ENCODE results near the gene PTCD1.
A peak's percentile ranks its signal among the peaks of the same experiment; 100 is the strongest.

Gene PTCD1, protein sequence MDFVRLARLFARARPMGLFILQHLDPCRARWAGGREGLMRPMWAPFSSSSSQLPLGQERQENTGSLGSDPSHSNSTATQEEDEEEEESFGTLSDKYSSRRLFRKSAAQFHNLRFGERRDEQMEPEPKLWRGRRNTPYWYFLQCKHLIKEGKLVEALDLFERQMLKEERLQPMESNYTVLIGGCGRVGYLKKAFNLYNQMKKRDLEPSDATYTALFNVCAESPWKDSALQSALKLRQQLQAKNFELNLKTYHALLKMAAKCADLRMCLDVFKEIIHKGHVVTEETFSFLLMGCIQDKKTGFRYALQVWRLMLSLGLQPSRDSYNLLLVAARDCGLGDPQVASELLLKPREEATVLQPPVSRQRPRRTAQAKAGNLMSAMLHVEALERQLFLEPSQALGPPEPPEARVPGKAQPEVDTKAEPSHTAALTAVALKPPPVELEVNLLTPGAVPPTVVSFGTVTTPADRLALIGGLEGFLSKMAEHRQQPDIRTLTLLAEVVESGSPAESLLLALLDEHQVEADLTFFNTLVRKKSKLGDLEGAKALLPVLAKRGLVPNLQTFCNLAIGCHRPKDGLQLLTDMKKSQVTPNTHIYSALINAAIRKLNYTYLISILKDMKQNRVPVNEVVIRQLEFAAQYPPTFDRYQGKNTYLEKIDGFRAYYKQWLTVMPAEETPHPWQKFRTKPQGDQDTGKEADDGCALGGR

DNA sequence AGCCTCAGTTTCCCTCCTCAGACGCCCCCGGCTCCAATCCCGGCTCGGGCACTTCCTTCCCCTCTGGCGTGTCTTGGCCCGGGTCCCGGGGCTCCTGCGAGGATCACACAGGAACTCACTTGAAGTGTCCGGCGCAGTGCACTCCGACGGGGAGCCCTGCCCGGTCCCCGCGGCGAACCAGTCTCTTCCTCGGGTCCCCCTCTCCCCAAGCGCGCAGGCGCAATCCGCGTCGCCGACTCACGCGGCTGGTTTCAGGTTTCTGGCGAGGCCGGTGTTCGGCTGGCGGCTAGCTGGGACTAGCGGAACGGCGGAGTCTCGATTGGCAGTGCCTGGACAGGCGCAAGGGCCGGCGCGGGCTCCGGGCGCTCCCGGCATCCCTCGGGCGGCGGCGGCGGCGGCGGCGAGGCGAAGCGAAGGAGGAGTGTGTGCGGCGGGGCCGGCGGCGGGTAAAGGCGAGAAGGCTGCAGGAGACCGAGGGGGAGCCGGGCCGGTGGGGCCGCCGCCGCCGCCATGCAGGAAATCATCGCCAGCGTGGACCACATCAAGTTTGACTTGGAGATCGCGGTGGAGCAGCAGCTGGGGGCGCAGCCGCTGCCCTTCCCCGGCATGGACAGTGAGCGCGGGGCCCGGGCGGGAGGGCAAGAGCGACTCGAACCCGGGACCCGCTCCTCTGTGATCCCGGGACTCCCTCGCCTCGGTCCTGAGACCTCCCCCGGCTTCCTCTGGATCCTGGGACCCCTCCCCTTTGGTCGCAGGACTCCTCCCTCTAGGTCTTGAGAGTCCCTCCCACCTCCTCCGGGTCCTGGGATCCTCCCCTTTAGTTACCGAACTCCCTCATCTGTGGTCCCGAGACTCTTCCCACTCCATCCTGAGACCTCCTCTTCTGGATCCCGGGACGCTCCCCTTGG, at the start of gene PTCD1, which contains the start of gene CPSF4:
PTCD1 (minus strand) TSS at position 226 of the 908 bp plus-strand sequence. CDS start 3,556 bp downstream, outside the sequence.
CPSF4 (plus strand) TSS at position 371 of the 908 bp plus-strand sequence; CDS start at position 511, 140 bp downstream.
- DNase-seq: peak; percentile 92 to 95

DNA sequence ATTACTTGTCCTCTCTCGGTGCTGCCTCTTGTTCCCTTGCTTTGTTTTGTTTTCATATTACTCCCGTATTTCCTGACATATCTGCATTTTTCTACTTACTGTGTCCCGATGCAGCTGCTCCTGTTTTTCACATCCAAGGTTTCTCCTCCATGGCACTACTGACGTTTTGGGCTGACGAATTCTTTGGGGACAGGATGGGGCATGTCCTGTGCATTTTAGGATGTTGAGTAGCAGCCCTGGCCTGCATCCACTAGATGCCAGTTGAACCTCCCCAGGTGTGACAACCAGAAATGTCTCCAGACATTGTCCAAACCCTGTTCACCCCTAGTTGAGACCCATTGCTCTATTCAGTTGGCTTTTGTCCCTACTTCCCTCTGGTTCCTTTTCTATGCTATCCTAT, 46.5 kb upstream of the PTCD1 start:
- DNase-seq: no peak

GRCh38 chr7:99478464-99479440, 40.2 kb upstream of the PTCD1 start:
- no peak for DNase-seq

- DNase-seq: no peak
Measured at GRCh38 chr7:99476107-99476506, 37.5 kb upstream of the PTCD1 start.

GRCh38 chr7:99473315-99473596, 34.7 kb upstream of the PTCD1 start:
- DNase-seq: no peak

DNA sequence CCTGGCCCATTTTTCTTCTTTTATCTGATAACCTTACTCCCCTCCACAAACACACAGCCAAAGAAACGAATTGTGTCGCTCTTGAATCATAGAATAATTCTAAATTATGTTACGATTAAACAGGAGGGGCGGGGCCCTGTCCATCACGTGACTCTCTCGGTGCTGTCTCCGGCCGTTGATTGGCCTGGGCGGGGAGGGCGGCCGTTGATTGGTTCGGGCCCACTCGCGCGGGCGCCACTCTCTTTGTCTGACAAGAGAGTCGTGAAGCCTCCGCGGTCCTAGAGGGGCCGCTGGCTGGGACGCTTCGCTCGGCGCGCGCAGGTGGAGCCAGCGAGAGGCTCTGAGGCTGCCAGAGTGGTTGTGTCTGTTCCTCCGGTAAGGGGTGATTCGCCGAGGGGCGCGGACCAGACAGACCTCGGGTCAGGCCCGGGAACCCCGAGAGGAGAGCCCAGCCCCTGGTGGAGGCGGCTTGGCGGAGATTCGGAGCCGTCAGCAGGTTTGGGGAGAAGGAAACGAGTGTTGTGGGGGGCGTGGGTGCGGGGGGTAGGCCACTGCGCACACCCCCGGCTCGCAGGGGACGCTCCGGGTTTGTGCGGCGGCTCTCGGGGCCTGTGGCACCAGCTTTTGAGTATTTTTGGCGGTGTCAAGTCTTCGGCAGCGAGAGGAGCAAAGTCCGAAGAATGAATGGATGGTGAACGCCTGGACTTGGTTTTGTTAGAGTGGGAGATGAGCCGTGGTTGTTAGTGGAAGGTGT, 34.1 kb upstream of the PTCD1 start, which contains the start of gene ZNF789:
ZNF789 (plus strand) TSS at position 330 of the 754 bp plus-strand sequence. CDS start 3,567 bp downstream, outside the sequence.
- peak; percentile 92 to 96 for DNase-seq

DNA sequence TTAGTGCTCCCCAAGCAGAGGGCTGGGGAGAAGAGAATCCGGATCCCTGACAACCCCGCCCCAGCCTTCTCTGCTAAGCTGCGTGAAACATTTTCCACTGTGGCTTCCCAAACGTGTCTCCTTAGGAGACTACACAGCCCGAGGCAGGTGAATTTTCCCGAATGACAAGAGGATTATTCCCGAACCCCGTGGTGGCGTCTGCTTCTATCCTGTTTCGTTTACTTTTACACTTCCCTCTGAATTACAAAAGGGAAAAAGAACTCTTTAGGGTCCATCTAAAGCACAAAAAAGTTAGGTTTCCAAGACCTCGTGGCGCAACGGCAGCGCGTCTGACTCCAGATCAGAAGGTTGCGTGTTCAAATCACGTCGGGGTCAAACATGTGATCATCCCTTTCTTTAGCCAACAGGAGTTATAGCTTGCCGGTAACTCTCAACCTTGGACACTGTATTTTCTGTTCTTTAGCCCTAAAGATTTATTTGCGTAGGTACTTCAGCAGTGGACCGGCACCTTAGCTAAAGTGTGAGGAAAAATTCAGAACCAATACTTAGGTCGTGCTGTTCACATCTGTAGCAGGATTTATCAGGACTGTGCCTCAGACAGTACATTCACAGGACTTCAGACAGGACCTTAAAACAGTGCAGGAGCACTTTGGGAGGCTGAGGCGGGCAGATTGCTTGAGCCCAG, 30.9 kb upstream of the PTCD1 start:
- DNase-seq: no peak

- no peak for DNase-seq
Measured at GRCh38 chr7:99468336-99468918, 29.8 kb upstream of the PTCD1 start.

DNA sequence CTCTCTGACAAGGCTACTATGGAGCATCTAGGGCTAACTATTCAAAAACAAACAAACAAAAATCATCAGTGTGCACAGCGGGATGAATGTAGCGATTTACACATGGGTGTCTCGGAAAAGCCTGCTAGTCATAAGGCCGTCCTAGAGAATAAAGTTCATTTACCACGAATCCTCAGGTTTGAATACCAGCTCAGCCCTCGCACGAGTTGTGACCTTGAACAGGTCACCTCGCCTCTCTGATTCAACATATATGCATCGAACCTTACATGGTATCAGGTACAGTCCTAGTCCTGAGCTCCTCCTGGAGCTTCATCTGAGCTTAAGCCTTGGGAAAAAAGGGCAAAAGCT, 26.8 kb upstream of the PTCD1 start:
- DNase-seq: no peak

- no peak for DNase-seq
Measured at GRCh38 chr7:99461221-99461620, 22.6 kb upstream of the PTCD1 start.

- no peak for DNase-seq
Measured at GRCh38 chr7:99460651-99461050, 22.1 kb upstream of the PTCD1 start.

- DNase-seq: no peak
Measured at GRCh38 chr7:99459087-99459486, 20.5 kb upstream of the PTCD1 start.

DNA sequence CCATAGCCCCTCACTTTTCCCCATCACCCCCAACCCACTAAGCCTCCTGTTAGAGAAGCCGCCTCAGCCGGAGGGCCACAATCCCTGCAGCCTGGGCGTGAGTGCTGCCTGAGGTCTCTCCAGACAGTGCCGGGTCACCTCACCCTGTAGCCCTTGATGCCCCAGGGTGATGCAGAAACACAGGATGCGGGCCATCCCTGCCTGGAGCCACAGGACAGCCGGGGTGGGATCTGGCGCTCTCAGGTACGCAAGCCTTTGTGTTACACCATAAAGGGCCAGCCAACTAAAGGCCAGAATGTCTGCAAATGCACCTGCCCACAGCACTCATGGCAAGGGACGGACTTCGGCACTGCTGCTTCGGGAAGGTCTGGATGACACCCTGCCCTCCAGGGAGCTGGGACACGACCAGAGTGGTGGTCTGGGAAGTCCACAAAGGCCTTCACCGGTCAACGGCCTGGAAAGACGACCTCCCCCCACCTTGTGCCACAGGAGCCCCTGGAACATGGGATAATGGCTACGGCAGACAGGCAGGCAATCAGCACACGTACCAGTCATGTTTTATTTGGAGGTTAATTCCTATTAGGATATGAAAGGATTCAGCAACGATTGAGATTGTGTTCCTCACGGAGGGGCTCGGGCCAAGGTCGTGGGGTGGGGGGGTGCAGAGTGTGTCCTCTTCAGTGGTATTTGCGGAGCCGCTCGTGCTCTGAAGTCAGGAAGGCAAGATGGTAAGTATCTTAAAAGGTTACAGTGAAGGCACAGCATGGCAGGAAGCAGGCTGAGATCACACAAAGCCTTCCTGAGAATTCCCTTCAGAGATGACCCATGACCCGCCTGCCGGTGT, 19.3 kb upstream of the PTCD1 start:
- DNase-seq: no peak

GRCh38 chr7:99457050-99457649, 18.6 kb upstream of the PTCD1 start:
- no peak for DNase-seq

- DNase-seq: no peak
Measured at GRCh38 chr7:99456288-99456687, 17.7 kb upstream of the PTCD1 start.

DNA sequence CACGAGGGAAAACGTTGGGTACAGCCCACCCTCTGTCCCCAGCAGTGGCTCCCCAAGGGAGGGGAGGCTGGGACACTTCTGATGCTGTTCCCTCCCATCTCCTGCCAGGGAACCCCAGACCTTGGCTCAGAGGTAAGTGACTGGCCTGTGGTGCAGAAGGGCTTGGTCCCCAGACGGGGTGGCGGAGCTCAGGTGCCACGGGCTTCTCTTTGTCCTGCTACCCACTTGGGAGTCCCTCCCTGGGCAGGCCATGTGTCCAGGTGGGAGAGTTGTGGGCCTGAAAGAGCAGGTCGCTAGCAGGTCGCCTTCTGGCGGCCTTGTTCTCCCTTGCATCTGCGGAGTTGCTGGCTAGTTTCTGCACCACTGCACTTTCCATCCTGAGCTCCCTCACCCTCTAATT, 17.3 kb upstream of the PTCD1 start:
- no peak for DNase-seq

- DNase-seq: no peak
Measured at GRCh38 chr7:99453105-99453504, 14.5 kb upstream of the PTCD1 start.

- DNase-seq: no peak
Measured at GRCh38 chr7:99452541-99452940, 13.9 kb upstream of the PTCD1 start.

GRCh38 chr7:99451936-99452335, 13.3 kb upstream of the PTCD1 start:
- peak in 1 of 2 donors; percentile 9 for DNase-seq
